H1 (cell line): ENCODE data around the gene GDPD3. TPM values are rescaled to one million over a fixed set of nuclear protein-coding genes. Genes with fewer than 3 reads are reported as not detected.

Experiments
- CTCF ChIA-PET: fragments of 300-600 bp; sonication (Branson Sonifier 250); formaldehyde crosslinking; loops from one replicate; lab custom pipeline; 2021; ENCODE audit not compliant: partially characterized antibody; lab: Charles Lee
- POLR2A ChIA-PET: fragments of 300-600 bp; sonication (Branson Sonifier 250); formaldehyde crosslinking; loops from one replicate; lab custom pipeline; 2021; ENCODE audit warnings: inconsistent platforms; ENCODE audit not compliant: partially characterized antibody; lab: Charles Lee
- DNase-seq, 2 experiments: peaks; one replicate each; pipeline versions ENCODE4 v3.0.0 to v3.0.0-alpha.2; 2010 to 2022; ENCODE audit warnings: low spot score in 2 of 2, low read depth in 1 of 2, mixed read lengths in 1 of 2
- FAIRE-seq: peaks from 2 replicates; lab custom pipeline; 2011; peaks lifted over from hg19 to GRCh38; lab: Jason Lieb, UNC
- H2AFZ ChIP-seq: 2 replicates; pipeline ENCODE4 v1.8.1; 2012; ENCODE audit warnings: low read length, inconsistent platforms
- H2AK5ac ChIP-seq: 2 replicates; pipeline ENCODE4 v1.6.1; 2013; ENCODE audit warnings: low read depth, low read length
- H2BK120ac ChIP-seq: replicated peaks from 2 replicates; pipeline ENCODE3; 2013; ENCODE audit warnings: low read depth, low read length, inconsistent platforms
- H2BK12ac ChIP-seq: 2 replicates; pipeline ENCODE4 v1.6.1; 2013; ENCODE audit warnings: low read depth, low read length
- H2BK15ac ChIP-seq: 2 replicates; pipeline ENCODE4 v1.6.1; 2013; ENCODE audit warnings: low read length
- H2BK20ac ChIP-seq: 2 replicates; pipeline ENCODE4 v1.6.1; 2013; ENCODE audit warnings: low read length
- H2BK5ac ChIP-seq: 2 replicates; pipeline ENCODE4 v1.6.1; 2013; ENCODE audit warnings: low read depth, low read length
- H3K14ac ChIP-seq: 2 replicates; pipeline ENCODE4 v1.6.1; 2013; ENCODE audit warnings: inconsistent platforms; ENCODE audit not compliant: insufficient read length
- H3K18ac ChIP-seq: 2 replicates; pipeline ENCODE4 v1.6.1; 2013; ENCODE audit warnings: low read length; ENCODE audit errors: extremely low read depth
- H3K23ac ChIP-seq: 2 replicates; pipeline ENCODE4 v1.6.1; 2013; ENCODE audit warnings: inconsistent platforms; ENCODE audit not compliant: insufficient read length
- H3K23me2 ChIP-seq: 2 replicates; pipeline ENCODE4 v1.6.1; 2013; ENCODE audit warnings: low read depth, low read length
- H3K27ac ChIP-seq: 2 replicates; pipeline ENCODE4 v1.6.1; 2011; ENCODE audit warnings: low read depth, low read length, inconsistent platforms
- H3K27me3 ChIP-seq, 4 experiments: replicated peaks in 1 of 4; 1 replicate in 1 of 4; 2 replicates in 3 of 4; pipeline versions ENCODE4 v1.6.1 to v1.8.1; 2011 to 2013; ENCODE audit warnings: low read length in 3 of 4, mild to moderate bottlenecking in 3 of 4, inconsistent platforms in 2 of 4, mixed read lengths in 2 of 4, moderate library complexity in 1 of 4; ENCODE audit not compliant: control insufficient read depth in 3 of 4, insufficient read depth in 3 of 4; ENCODE audit errors: extremely low read depth in 1 of 4
- H3K36me3 ChIP-seq, 4 experiments: 2 replicates each; pipeline versions ENCODE4 v1.6.1 to v1.8.1; 2011 to 2013; ENCODE audit warnings: mild to moderate bottlenecking in 4 of 4, low read length in 3 of 4, moderate library complexity in 2 of 4, control low read depth in 1 of 4, inconsistent platforms in 1 of 4; ENCODE audit not compliant: insufficient read depth in 4 of 4, control insufficient read depth in 2 of 4
- H3K4ac ChIP-seq: replicated peaks from 2 replicates; pipeline ENCODE3; 2013; ENCODE audit warnings: low read length, low read depth, mixed read lengths, inconsistent platforms; ENCODE audit not compliant: insufficient read length
- H3K4me1 ChIP-seq, 4 experiments: replicated peaks in 1 of 4; 1 replicate in 1 of 4; 2 replicates in 3 of 4; pipeline versions ENCODE4 v1.6.1 to v1.8.1; 2011 to 2013; ENCODE audit warnings: low read length in 3 of 4, inconsistent platforms in 2 of 4, mixed read lengths in 1 of 4; ENCODE audit not compliant: insufficient read depth in 4 of 4, control insufficient read depth in 3 of 4
- H3K4me2 ChIP-seq, 2 experiments: 2 replicates each; pipeline versions ENCODE4 v1.6.1 to v1.8.1; 2011 to 2013; ENCODE audit warnings: low read depth in 2 of 2, low read length in 2 of 2, control low read depth in 1 of 2, inconsistent platforms in 1 of 2, mild to moderate bottlenecking in 1 of 2; ENCODE audit not compliant: insufficient read depth in 1 of 2
- H3K4me3 ChIP-seq, 4 experiments: fragments of 200-600, 300-600 bp in 1 of 4; sonication (generic), shearing (Covaris generic), sonication (Bioruptor Twin) in 1 of 4; 2 replicates each; pipeline versions ENCODE4 v1.5.1 to v1.8.1; 2011 to 2016; ENCODE audit warnings: low read length in 4 of 4, low read depth in 3 of 4, control low read depth in 2 of 4, inconsistent platforms in 2 of 4, mild to moderate bottlenecking in 2 of 4, mixed read lengths in 1 of 4, moderate library complexity in 1 of 4; ENCODE audit not compliant: insufficient read depth in 2 of 4; ENCODE audit errors: extremely low read depth in 1 of 4
- H3K56ac ChIP-seq: replicated peaks from 2 replicates; pipeline ENCODE3; 2013; ENCODE audit warnings: low read depth, mild to moderate bottlenecking, mixed read lengths, low read length, inconsistent platforms; ENCODE audit not compliant: insufficient read length
- H3K79me1 ChIP-seq: 2 replicates; pipeline ENCODE4 v1.6.1; 2013; ENCODE audit warnings: low read depth, low read length, control low read depth
- H3K79me2 ChIP-seq, 2 experiments: 2 replicates each; pipeline versions ENCODE4 v1.6.1 to v1.8.1; 2012 to 2013; ENCODE audit warnings: low read length in 2 of 2, mild to moderate bottlenecking in 2 of 2, inconsistent platforms in 1 of 2; ENCODE audit not compliant: insufficient read depth in 2 of 2, control insufficient read depth in 1 of 2
- H3K9ac ChIP-seq, 4 experiments: replicated peaks in 1 of 4; 1 replicate in 1 of 4; 2 replicates in 3 of 4; pipeline versions ENCODE4 v1.6.1 to v1.8.1; 2011 to 2013; ENCODE audit warnings: low read depth in 3 of 4, low read length in 3 of 4, control low read depth in 2 of 4, mild to moderate bottlenecking in 2 of 4, moderate library complexity in 2 of 4, inconsistent platforms in 1 of 4; ENCODE audit errors: extremely low read depth in 1 of 4
- H3K9me3 ChIP-seq, 2 experiments: 2 replicates each; pipeline versions ENCODE4 v1.6.1 to v1.8.1; 2012 to 2013; ENCODE audit warnings: mild to moderate bottlenecking in 2 of 2, moderate library complexity in 2 of 2, control low read depth in 1 of 2, inconsistent platforms in 1 of 2, low read depth in 1 of 2, low read length in 1 of 2, mixed read lengths in 1 of 2; ENCODE audit not compliant: insufficient read depth in 2 of 2
- H4K20me1 ChIP-seq, 2 experiments: replicated peaks in 1 of 2; 2 replicates each; pipeline versions ENCODE3 to v1.8.1; 2011 to 2013; ENCODE audit warnings: inconsistent platforms in 2 of 2, low read length in 2 of 2, mild to moderate bottlenecking in 1 of 2; ENCODE audit not compliant: insufficient read depth in 2 of 2, control insufficient read depth in 1 of 2
- H4K5ac ChIP-seq: 2 replicates; pipeline ENCODE4 v1.6.1; 2013; ENCODE audit warnings: low read length, low read depth, mixed read lengths, inconsistent platforms; ENCODE audit not compliant: insufficient read length
- H4K8ac ChIP-seq: 2 replicates; pipeline ENCODE4 v1.8.0; 2013; ENCODE audit warnings: mild to moderate bottlenecking, moderate library complexity, low read length, inconsistent platforms; ENCODE audit not compliant: insufficient read depth; ENCODE audit errors: extremely low read depth
- H4K91ac ChIP-seq: replicated peaks from 2 replicates; pipeline ENCODE3; 2013; ENCODE audit warnings: low read length, mixed read lengths, inconsistent platforms; ENCODE audit not compliant: insufficient read length
- EGR1 ChIP-seq: IDR thresholded peaks from 2 replicates; pipeline ENCODE4 v1.6.1; 2011; ENCODE audit warnings: low read depth, low read length, borderline replicate concordance
- SRF ChIP-seq: IDR thresholded peaks from 2 replicates; pipeline ENCODE4 v1.6.1; 2011; ENCODE audit warnings: mild to moderate bottlenecking, low read depth, low read length, moderate library complexity
- YY1 ChIP-seq: IDR thresholded peaks from 2 replicates; pipeline ENCODE4 v1.6.1; 2011; ENCODE audit warnings: low read depth, mild to moderate bottlenecking, low read length
- WGBS, 2 experiments: shearing (Covaris generic) in 1 of 2; methylation state at CpG; one replicate each; pipeline versions ENCODE4 v1.1.6 to v1.1.7; 2013 to 2015; ENCODE audit warnings: low lambda C conversion rate in 2 of 2, mixed read lengths in 2 of 2, inconsistent platforms in 1 of 2, low coverage in 1 of 2, missing lambda C conversion rate in 1 of 2; ENCODE audit not compliant: insufficient replicate concordance in 2 of 2, insufficient coverage in 1 of 2, insufficient read length in 1 of 2; ENCODE audit errors: extremely low coverage in 1 of 2, missing lambda C conversion rate in 1 of 2; 5-methylcytosine and 5-hydroxymethylcytosine counted together
- polyA plus RNA-seq, 7 experiments: library from polyadenylated mRNA; depleted of rRNA in 3 of 7; stranded (reverse) in 5 of 7; unstranded in 2 of 7; fragments of >200 nt in 5 of 7; fragments of 200-250 nt in 2 of 7; gene quantifications; 1 replicate in 5 of 7; 2 replicates in 1 of 7; 4 replicates in 1 of 7; pipeline versions ENCODE4 v1.2.1 to v1.2.3, GENCODE V29; 2011 to 2013; ENCODE audit warnings: missing spikeins in 2 of 7, mixed read lengths in 2 of 7
- total RNA-seq: library from RNA; stranded (reverse); fragmentation: NEBNext Ultra II Directional; extraction: Animal tissue kit (Norgen Biotek cat#: 25700); gene quantifications from 2 replicates; pipeline ENCODE4 v1.2.1, GENCODE V29; 2021

GDPD3 gene
- total and polyA plus RNA-seq, 2 of the 8 experiments (the other 6 are each of a cell fraction or from before 2014, with no cell fraction given) = 0.20 TPM; not detected in 1

- H4K91ac ChIP-seq = no peak overlapping the region
- FAIRE-seq = no peak
- WGBS, 2 experiments = 88% methylated on average over 8 of the region's 8 CpGs; no CpG with 5 or more reads in 1 of the 2 experiments
Observed at GRCh38 chr16:30137897-30138296, 24.6 kb upstream of the GDPD3 start.

More at GRCh38 chr16:30137897-30138296, 24.6 kb upstream of the GDPD3 start:
- H3K27me3 ChIP-seq = no peaks in the 10 kb centered on the region
- H3K4me1 ChIP-seq = no peaks in the 10 kb centered on the region
- H3K23ac ChIP-seq = no peak overlapping the region
- H3K18ac ChIP-seq = no peak overlapping the region
- CTCF ChIA-PET = interaction anchor here (0.6 to 5.1 kb wide), 2 partner anchors 26 kb away, joined by 3 to 27 read pairs; partner anchors contain the start of gene GDPD3
- no peaks in the 10 kb centered on the region for H3K23me2 ChIP-seq
- no peaks in the 10 kb centered on the region for H3K36me3 ChIP-seq
- no peak overlapping the region for H4K5ac ChIP-seq
- H3K27ac ChIP-seq = no peak overlapping the region
- no peak for TF ChIP-seq EGR1
- TF ChIP-seq SRF = no peak
- TF ChIP-seq YY1 = no peak
- H2BK15ac ChIP-seq = no peak overlapping the region
- H3K79me2 ChIP-seq = no peaks in the 10 kb centered on the region
- H3K4me3 ChIP-seq = no peak overlapping the region
- no peak overlapping the region for H3K4ac ChIP-seq
- POLR2A ChIA-PET = no interaction called here
- H2AFZ ChIP-seq = no peak overlapping the region
- H3K79me1 ChIP-seq = no peaks in the 10 kb centered on the region
- H2BK120ac ChIP-seq = no peak overlapping the region
- H3K9ac ChIP-seq = no peak overlapping the region
- H3K14ac ChIP-seq = no peak overlapping the region
- no peaks in the 10 kb centered on the region for H3K9me3 ChIP-seq
- H2BK5ac ChIP-seq = no peak overlapping the region
- no peak overlapping the region for H2BK20ac ChIP-seq
- H2AK5ac ChIP-seq = no peak overlapping the region
- no peak overlapping the region for H3K56ac ChIP-seq
- no peaks in the 10 kb centered on the region for H4K20me1 ChIP-seq
- no peak overlapping the region for H3K4me2 ChIP-seq
- no peak overlapping the region for H2BK12ac ChIP-seq
- no peak overlapping the region for H4K8ac ChIP-seq
- DNase-seq = no peak
